Liver (tissue), 3 donors: ENCODE data around the gene SERPINI1.

ENCODE experiments used
- CTCF ChIP-seq: fragments of 150-350 bp; IDR thresholded peaks from 2 replicates; pipeline ENCODE4 v1.5.1; 2017; ENCODE audit warnings: improper control_type of control experiment, low read depth, low read length; ENCODE audit not compliant: missing input control
- HNF4G ChIP-seq: IDR thresholded peaks from 2 replicates; pipeline ENCODE4 v1.6.1; 2016; ENCODE audit warnings: antibody characterized with exemption
- JUND ChIP-seq, 2 donors: IDR thresholded peaks; 2 replicates each; pipeline ENCODE4 v1.6.1; 2016; ENCODE audit warnings: antibody characterized with exemption in 2 of 2
- MAX ChIP-seq: IDR thresholded peaks from 2 replicates; pipeline ENCODE4 v1.6.1; 2016; ENCODE audit warnings: antibody characterized with exemption
- RXRA ChIP-seq, 2 donors: IDR thresholded peaks; 2 replicates each; pipeline ENCODE4 v1.6.1; 2017 to 2018; ENCODE audit warnings: antibody characterized with exemption in 2 of 2, mild to moderate bottlenecking in 1 of 2
- SP1 ChIP-seq: IDR thresholded peaks from 2 replicates; pipeline ENCODE4 v1.6.1; 2018; ENCODE audit warnings: antibody characterized with exemption, mild to moderate bottlenecking
- YY1 ChIP-seq: IDR thresholded peaks from 2 replicates; pipeline ENCODE4 v1.6.1; 2016; ENCODE audit warnings: antibody characterized with exemption, mild to moderate bottlenecking
- donor health status: healthy.
- donor health status: healthy.

- TF ChIP-seq CTCF = no peak
- TF ChIP-seq MAX = no peak
- TF ChIP-seq RXRA (IDR thresholded peaks at IDR 0.05) = no peak
- no peak for TF ChIP-seq YY1
- no peak for TF ChIP-seq HNF4G
- no peak for TF ChIP-seq SP1
- no peak for TF ChIP-seq JUND (IDR thresholded peaks at IDR 0.05)
These were observed 44.8 kb downstream of the SERPINI1 start for GRCh38 chr3:167780214-167780883.
